HuH-7 (cell line): ENCODE data around the gene DDX59.

Source experiments
- DNase-seq: peaks from one replicate; pipeline ENCODE4 v3.0.0; 2011; ENCODE audit warnings: low spot score

The DDX59 gene

DNA sequence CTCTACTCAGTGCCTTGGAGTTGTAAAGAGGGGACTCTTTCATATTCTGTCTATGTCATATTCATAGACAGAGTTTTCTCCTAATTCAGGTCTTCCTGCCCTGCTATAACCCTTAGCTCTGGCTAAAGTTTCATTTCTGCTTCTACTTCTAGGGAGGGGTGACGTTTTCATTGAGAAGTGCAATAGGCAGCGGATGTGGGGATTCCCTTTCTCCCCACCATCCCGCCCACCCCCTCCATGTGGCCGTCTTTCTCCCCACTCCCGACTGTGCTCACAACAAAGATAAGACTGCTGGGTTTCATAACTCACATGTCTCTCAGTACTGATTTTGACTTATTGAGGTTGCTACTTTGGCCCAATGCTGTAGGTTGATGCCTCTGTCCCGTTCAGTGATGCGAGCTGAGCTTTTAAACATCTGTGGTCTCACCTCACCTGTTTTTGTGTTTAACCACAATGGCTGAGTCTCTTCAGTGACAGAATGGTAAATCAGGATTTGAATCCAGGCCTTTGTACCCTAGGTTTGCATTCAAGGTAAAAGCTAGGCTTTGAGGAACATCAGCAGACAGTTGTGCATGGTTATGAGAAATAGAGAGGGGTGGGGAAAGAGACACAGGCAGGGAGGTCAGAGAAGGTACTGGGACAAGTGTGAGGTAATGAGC lies 41.4 kb downstream of the DDX59 start:
- DNase-seq, result no peak

DNA sequence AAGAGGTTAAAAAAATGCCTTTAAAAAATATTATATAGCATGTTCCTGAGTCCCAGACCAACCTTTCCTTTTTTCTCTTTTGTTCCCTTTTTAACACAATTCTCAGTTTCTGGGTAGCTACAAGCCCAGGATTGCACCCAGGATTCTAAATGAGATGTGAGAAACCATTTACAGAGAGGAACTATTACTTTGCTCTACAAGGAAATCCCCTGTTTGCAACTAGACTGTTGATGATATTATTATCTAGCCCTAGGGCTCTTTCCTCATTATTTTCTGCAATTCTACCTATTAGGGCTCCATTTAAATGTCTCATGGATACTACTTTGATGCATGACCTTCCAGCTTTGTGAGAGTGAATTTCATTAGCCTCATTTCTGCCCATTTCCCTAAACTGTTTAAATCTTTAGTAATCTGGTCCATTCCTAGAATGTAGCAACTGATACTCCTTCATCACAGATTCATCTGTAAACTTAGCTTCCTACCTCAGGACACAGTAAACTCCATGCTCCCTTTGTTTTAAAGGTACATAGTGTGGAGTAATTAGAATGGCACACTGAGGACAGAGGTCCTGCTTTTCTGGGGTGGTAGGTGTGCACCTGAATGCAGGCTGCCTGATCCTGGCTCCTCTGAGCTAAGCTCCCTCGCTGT lies 42.0 kb downstream of the DDX59 start:
- DNase-seq, result no peak

GRCh38 chr1:200626853-200627534 lies 42.7 kb downstream of the DDX59 start:
- DNase-seq, result no peak

- no peak for DNase-seq
These were observed 44.3 kb downstream of the DDX59 start for GRCh38 chr1:200625381-200625824.

GRCh38 chr1:200624679-200625335 lies 44.9 kb downstream of the DDX59 start:
- DNase-seq, result no peak

DNA sequence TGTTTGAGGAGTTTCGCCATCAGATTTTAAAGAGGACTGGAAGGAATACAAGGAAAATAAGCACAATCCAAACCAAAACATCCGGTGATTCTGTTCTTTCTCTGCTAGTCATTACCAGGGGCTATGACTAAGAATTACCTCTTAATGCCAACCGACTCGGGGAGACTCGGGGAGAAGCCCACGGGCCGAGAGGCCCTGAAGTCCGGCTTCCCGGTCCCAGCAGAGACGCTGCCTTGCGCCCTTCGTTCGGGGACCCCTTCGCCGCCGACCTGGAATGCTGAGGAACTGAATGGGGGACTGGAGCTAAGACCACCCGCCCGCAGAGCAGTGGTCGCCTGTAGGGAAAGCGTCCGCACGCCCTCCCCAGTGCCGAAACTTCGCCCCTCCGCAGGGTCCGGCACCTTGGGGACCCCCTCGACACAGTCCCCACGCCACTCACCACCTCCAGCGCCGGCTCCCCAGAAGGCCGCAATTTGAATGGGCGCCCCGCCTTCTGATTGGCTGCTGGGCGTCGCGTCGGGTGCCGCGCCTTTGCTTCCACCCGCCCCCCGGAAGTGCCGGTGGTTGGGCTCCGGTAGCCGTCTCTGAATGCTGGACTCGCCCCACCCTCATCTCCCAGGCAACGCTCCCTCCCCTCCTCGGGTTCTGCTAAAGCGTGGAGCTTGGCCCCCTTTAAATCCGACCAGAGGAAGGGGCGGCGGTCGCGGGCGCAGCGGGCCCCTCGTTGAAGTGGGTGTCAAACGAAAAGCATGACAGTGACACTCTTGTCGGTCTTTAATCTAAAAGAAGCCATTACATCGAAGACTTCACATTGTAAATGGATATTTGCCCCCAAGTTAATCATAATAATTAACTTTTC lies 49.2 kb downstream of the DDX59 start, which contains the start of gene KIF14:
Gene KIF14, minus strand, starts transcription at position 479 of the 859 bp plus-strand sequence. CDS start 2,028 bp downstream, outside the sequence.
- DNase-seq, result peak; percentile 94

DNA sequence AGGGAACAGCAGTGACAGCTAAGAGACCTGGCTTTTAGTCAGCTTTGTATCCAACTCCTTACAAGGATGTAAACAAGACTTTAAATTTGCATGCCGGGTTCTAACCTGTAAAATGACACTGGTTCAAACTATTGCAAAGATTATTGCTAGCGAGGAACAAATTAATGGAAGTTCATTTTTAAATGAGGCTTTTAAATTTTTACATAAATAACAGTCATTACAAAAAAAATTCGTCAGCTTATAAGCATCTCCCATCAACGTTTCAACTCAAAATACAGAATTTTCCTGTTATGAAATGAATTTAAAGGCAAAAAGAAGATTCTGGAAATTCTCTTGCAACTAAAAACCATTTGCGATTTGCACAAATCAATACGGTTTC lies 49.8 kb downstream of the DDX59 start:
- no peak for DNase-seq

DNA sequence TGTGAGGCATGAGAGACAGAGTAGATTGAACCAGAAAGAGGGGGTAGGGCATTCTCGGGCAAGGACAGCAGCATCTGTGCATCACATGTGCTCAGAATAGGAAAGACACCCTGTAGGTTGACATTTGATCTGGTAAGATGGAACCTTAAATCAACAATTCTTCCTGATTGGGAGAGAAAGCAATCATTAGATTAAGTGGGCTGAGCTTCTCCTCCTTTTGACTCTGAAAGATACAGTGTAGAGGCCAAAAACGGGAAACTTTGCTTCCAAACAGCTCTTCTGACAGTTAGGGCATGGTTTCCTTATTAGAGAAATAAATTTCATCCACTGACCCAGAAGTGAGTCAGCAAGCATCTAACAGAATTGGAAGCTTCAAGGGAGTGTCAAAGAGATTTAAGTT lies 58.9 kb downstream of the DDX59 start:
- DNase-seq, result no peak

- DNase-seq, result no peak
These were observed 67.1 kb downstream of the DDX59 start for GRCh38 chr1:200602632-200603031.
